ENCODE data around the gene THUMPD2.
A peak's percentile ranks its signal among the peaks of the same experiment; 100 is the strongest.
"Not testable (repeated sequence)": the region's sequence is repeated elsewhere in the genome, so short reads cannot be mapped to it uniquely, and the experiment has no call there.

The THUMPD2 gene

DNA sequence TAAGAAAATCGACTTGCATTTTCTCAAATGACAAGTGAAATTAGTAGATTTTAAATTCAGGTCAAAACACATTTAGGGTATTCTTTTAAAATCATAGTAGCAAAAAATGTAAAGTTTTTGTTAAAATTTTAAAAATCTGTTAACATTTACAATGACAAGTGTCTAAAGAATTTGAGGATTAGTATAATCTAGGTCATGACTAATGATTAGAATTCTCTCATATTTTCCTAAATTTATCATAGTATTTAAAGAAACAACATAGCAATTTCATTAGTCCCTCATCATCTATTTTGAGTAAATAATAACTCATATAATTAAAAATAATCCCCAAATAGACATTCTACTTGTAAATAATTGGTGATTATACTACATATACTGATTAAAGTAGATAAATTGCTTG is 23.6 kb downstream of the THUMPD2 start:
- DNase-seq: no peak

DNA sequence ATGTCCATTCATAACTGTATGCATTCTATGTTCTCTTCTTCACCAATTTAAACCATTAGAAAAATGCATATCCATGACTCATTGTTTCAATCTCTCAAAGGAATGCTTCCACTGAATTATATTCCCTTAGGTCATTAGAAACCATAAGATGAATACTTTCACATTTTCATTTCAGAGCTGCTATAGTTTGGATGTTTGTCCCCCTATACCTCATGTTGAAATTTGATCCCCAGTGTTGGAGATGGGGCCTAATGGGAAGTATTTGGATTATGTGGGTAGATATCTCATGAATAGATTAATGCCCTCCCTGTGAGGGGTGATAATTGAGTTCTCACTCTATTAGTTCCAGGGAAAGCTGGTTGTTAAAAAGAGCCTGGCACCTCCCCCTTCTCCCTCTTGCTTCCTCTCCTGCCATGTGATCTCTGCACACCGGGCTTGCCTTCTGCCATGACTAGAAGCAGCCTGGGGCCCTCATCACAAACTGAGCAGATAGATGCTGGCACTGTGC is 35.7 kb downstream of the THUMPD2 start:
- peak in 1 of 2 experiments; percentile 7 for DNase-seq

DNA sequence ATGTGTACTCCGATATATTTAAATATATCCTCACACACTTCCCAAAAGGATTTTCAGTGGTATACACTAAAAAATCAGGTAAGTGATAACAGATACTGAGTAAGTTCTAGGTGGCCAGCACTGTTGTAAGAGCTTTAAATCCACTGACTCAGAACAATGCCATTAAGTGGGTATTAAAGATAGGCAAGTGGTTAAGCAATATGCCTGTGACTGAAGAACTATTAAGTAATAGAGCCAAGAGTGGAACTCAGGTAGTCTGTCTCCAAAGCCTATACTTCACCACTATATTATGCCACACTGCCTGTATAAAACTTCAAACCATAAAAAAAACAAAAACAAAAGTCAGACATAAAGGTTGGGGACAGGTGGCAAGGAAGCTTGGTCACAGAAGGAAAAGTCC is 37.2 kb downstream of the THUMPD2 start:
- no peak for DNase-seq

DNA sequence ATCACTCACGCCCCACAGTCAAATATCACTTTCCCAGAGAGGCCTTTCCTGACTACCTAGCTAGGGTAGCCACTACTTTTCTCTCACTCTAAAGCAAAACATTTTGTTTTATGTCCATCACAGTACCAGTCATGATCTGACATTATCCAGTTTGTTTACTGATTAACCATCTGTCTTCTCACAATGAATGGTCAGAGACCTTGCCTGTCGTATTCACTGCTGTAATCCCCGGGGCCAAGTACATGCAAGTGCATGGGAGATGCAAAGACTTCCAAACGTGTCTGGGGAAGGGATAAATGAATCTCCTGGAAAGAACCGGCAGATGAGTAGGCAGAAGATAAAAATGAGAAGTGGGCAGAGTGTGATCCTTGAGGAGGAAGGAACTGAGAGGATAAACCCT is 39.7 kb downstream of the THUMPD2 start:
- DNase-seq: no peak

DNA sequence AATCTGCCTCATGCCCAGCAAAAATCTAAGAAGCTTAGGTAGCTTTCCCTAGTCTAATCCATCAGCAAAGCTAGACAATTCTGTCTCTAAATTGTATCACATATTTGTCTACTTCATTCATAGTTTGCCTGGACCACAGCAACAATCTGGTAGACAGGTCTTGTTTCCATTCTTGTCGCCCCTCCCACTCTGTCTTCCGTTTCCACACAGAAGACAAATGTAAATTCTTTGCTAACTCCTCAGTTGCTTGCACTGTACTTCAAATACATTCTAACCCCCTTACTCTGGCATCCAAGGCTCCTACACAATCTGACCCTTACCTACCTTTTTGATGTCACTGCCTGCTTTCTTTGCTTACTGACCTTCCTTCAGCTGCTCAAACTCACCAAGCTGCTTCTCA is 40.1 kb downstream of the THUMPD2 start:
- no peak for DNase-seq

DNA sequence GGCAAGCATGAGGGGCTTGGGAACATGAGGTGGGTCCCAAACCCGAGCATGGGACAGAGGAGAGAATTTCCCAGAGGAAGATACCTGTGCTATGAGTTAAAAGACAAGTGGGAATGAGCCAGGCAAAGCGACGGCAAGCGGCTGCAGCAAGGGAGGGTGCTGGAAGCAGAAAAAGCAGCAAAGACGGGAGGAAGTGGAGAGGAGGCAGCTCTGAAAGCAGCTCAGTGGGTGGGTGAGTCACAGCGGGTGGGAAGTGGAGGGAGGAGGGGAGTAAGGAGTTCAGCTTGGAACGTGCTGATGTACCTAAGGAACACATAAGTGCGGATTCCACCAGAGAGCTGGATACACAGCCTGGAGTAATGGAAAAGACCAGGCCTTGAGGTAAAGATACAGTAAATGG is 41.4 kb downstream of the THUMPD2 start:
- no peak for DNase-seq

DNA sequence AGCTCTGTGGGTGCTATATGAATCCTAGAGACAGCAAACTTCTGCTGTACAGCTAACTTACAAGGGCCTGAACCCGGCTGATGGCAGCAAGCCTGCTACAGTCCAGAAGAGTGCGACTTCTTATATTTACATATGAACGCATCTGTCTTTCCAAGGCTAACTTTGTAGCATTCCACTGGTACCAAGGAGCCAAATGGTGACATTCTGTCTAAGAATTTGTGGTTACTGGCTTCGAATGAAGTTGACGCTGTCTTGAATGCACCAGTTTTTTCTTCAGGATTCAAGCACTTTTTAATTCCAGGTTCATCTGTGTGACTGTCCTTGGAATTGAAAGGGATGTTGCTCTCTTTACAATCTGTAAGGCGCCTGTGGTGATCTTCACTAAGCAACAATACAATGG is 42.4 kb downstream of the THUMPD2 start:
- DNase-seq: no peak

DNA sequence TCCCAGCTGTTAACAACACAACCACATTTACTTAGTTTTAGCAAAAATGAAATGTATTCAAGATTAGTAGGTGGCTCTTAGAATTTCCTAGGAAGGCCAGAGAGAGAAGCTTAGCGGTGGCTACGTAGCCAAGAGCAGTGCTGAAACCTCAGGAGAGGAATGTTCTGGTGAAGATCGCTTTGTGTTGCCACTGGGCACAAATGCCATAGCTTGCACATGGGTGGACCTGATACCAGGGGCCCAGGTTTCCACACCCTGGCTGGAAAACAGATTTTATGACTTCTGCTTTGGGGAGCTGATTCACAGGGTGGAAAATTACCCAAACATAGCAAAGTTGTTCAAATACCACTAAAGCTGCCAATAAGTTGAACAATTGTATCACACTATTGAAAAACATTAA is 43.4 kb downstream of the THUMPD2 start:
- no peak for DNase-seq

DNA sequence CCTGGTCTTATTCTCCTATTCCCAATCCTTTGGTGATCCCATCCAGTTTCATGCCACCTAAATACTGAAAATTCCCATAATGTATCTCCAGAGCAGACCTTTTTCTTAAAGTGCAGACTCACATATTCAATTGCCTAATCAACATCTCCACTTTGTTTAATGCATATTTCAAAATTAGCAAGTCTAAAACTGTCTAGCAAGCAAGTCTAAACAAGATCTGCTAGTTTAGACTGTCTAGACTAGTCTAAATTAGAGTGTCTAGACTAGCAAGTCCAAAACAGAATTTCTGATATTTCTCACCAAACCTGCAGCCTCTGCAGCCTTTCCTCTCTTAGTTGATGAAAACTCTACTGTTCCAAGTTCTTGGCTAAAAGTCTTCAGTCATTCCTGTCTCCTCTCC is 44.6 kb downstream of the THUMPD2 start:
- DNase-seq: no peak

DNA sequence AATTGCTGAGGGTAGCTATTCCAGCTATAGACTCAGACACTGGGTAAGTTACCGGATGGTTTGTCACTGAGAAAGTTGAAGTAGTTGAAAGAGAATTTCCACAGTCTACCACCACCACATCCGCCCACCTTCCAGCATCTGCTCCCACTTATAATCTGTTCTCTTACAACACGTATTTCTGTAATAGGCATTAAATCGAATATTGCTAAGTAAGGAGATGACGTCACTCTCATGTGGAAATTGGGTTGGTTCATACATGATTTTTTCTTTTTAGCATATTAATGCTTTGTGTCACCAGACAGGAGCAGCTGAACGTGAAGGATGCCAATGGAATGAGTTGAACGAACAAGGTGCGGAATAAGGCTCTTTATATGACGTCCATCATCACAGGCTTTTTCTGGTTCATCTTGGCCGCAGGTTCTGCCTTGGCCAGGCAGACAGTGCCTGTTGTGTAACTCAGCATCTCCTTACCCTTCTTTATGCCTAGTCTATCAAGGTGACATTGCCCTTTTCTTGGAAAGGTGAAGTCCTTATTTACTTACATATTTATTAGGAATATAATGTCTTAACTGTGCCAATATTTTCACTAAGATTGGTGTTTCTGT is 45.9 kb downstream of the THUMPD2 start:
- no peak for DNase-seq

DNA sequence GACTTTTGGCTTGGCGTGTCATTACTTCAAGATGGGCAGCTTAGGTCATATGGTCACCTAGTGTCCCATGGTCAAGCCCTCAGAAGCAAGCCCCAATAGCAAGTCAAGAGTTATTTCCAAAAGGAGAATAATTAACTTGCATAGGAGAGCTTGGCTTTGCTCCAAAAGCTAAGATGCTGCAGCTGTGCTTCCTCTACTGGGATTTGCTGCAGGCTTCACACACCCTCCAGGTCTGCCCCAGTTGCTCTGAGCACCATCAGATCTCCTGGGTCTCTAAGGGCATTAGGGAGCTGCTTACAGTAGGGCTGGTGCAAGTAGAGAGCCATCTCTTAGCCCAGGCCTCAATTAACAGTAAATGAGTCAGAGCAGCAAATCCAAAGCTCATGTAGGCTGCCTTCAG is 46.6 kb downstream of the THUMPD2 start:
- no peak for DNase-seq

DNA sequence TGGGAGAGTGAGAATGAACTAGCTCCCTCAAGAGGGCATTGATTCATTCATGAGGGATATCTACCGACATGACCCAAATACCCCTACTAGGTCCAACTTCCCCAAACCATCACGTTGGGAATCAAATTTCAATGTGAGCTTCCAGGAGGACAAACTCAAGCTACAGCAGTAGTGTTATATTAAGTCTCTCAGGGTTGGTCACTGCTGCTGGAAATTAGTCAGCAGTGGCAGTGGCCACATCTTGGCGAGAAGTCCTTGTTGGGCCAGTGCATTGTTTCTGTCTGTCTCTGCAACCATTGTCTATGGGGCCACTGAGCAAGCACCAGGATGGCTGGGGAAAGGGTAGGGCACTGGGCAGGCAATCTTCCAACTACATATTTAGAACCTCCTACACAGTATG is 47.5 kb downstream of the THUMPD2 start:
- DNase-seq: no peak

DNA sequence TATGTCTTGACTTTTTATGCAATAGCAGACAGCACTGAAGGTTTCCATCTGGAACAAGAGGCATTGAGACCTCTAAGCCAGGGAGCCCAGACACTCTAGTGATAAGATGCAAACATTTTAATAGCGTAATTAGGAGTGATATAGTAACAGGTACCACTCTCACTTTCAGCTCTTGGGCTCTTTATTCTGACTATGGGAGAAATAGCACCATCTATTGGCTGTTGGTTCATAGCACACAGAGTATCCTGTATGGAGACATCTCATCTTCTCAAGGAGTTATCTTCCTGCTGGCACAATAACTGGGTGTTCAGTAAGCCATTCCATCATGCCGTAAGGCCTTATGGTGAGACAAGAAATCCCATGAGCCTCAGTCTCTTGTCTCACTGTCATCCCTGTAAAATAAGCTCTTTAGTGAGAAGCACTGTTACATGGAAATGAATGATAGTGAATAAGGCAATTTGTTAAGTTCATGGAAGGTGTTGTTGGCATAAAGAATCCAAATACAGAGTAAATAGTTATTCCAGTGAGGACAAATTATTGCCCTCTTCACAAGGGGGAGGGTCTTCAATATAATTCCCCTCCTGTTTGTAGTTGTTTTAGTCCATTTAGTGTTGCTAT is 48.3 kb downstream of the THUMPD2 start:
- peak in 1 of 2 experiments; percentile 28 for DNase-seq

DNA sequence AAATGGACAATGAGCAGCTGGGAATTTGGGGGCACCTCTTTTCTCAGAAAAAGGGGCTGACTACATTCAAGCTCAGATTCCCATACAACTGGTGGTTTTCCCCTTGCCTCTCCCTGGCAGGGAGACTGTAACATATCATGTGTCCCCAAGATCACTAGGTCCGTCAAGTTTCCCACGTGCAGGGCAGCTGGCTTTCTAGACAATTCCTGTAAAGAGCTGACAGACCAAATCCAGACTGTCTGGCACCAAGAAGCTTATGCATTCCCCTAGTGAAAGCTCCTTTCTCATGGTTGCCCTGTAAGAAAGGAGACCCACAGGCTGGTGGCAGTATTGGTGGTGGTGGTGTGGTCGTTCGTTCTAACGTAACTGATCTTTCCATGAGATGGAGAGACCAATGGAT is 48.8 kb downstream of the THUMPD2 start:
- no peak for DNase-seq

DNA sequence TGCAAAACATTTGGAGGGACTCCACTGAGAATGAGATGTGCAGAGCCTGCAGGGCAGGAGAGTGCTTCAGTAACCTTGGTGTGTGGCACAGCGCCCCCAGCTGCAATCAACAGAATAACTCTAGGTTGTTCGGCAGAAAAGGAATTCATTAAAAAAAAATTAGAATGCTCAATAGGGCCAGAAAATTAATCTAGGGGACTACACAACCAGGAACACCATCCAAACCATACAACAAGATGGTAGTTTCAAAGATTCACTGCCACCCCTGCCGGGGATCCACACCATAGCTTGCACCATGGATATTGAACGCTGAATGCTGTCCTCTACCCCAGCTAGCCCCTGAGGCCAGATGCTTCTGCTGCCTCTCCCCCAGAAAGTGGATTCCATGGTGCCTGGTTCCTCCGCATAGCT is 50.1 kb downstream of the THUMPD2 start:
- DNase-seq: peak; percentile 25 to 27

DNA sequence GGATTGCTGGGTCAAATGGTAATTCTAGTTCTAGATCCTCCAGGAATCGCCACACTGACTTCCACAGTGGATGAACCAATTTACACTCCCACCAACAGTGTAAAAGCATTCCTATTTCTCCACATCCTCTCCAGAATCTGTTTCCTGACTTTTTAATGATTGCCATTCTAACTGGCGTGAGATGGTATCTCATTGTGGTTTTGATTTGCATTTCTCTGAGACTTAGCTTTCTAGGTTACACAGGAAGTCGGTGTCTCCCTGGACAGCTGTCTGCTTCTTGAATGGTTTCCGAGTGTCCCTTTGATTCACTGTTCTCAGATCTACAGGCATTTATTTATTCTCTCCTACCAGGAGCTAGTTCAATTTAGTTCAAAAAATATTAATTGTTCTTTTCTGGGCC is 51.0 kb downstream of the THUMPD2 start:
- DNase-seq: not testable (repeated sequence)

DNA sequence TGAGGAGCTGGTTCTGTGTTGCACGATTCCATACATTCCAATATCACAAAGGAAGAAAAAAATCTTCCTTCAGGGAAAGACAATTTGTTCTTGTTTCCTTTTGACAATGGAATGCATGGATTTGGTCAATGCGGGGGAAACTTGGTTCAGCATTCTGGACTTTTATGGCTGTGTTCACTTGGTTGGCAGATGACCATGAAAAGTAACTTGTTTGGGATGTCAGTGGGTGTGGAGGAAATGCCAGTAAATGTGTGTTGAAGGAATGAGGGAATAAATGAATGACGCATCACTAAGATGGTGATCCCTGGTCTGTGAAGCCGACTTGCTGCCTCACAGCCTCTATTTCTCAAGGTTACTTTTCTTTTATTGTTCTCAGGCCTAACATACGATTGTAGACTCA is 53.7 kb downstream of the THUMPD2 start:
- DNase-seq: no peak

DNA sequence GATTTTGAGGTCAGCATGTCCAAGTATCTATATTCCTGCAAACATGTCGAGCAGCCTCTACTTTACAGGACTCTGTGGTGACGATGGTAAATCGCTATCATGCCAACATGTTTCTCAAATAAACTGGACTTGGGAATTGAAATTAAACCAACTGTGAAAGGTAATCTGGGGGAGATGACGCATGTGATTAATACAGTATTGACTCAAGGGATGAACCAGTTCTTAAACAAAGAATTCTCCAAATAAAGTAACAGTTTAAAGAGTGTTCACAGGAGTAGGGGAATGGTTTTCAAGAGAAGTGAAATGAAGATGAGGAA is 54.3 kb downstream of the THUMPD2 start:
- no peak for DNase-seq

DNA sequence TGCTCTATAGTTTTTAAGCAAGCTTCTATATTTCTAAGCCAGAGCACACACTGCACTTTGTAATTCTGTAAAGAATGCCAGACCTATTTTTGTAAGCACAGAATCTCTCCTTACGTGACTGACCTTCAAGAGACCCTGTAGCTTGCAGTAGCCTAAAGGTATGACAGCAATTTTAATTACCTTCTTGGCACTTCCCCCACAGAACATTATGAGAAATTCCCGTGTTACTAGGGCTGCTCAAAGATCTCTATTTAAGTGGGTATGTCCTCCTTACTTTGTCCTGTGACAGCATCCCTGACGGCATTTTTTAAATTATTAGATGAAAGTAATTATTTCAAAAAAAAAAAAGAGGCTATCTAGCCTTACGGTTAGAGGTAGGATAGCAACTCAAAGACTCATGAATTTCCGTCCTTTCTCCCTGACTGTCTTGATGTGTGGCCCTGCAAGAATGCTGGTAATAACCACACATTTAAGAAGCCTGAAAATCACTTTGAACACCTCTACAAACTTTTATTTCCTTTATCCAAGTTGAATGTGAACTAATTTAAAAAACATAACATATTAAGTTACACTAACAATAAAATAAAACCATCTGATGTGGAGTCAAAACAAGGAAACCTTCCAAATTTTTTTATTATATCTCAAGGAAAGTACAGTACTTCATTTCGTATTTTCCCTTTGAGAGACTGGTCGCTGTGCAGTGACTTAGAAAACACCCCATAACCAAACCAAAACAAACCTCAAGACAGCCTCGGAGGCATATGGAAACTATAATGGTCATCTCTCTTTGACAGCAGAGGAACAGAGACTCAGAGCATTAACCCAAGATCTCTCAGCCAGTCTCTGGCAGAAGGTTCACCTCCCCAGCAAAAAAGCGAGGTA is 54.9 kb downstream of the THUMPD2 start:
- no peak for DNase-seq

DNA sequence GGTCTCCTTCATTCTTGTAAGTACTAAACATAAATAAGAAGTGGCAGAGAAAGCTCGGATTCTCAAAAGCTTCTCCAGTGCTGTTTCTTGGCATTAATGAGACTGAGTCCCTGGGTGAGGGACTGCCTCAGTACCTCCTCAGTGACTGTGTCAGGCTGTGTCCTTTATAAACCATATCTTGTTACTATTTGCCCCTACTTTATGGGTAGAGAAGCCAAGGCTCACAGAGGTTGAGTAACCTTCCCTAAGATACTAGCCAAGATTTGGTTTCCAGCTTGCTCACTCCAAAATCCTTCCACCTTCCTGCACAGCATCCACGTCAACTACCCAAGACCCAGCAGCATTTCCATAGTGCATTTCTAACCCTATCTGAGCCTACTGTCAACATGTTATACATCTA is 55.6 kb downstream of the THUMPD2 start:
- DNase-seq: no peak

DNA sequence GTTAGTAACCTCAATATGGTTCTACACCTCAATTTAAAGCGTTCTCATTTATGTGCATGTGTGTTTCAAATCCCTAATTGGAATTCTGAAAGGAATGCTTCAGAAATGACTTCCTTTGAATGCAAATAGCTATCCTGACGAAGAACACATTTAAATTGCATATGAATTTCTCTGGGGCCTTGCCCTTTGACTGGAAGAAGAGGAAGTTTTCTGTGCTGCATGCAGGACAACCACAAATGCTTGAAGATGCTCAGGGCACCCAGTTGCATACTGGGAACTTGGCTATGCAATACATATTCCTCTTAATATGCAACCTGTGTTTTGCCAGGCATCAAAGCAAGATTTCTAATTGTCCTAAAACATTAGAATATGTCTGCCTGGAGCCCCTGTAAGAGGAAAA is 58.1 kb downstream of the THUMPD2 start:
- no peak for DNase-seq

DNA sequence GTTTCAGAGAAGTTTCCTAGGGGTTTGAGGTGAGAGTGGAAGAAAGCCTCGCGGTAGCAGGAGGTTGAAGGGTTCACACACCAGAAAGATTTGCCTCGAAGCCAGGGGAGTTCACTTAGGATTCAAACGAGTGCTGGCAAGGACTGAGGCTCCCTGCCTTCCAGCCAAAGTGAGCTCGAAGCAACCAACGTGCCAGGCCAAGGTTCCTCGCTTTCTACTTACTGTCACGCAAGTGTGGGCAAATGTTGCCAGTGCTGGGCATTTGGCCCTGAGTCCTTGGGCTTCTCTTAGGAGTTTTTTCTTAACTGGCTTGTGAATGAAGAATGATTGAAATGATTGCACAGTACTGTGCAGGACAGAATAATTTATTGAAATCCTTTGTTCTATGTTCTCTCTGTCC is 59.7 kb downstream of the THUMPD2 start:
- no peak for DNase-seq

DNA sequence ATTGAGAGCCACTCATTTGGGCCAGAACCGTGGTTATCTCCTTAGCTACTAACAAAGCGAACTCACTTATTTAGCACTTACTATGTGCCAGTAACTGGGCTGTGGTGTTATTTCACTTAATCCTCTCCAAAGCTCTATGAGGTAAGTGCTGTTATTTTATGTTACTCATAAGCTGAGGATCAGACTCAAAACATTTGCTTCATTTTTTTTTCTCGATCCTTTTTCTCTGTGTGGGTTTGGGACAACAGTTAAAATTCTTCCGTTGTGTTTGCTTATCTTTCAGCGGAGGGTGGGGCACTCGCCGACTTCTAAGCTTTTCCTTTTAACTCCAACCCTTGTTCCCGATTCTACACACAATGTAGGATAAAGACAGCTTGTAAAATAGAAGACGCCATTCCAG is 60.6 kb downstream of the THUMPD2 start:
- no peak for DNase-seq

DNA sequence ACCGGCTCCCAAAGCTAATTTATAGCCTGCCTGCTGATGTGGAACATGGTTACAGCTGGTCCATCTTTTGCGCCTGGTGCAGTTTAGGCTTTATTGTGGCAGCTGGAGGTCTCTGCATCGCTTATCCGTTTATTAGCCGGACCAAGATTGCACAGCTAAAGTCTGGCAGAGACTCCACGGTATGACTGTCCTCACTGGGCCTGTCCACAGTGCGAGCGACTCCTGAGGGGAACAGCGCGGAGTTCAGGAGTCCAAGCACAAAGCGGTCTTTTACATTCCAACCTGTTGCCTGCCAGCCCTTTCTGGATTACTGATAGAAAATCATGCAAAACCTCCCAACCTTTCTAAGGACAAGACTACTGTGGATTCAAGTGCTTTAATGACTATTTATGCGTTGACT is 62.0 kb downstream of the THUMPD2 start:
- no peak for DNase-seq

Measured in SW 1271 (cell line).